Measurements from ENCODE around the gene SRRM4. TPM values are rescaled to one million over a fixed set of nuclear protein-coding genes. Genes with fewer than 3 reads are reported as not detected.

Gene SRRM4
- total RNA-seq, 4 donors from 2014 or later: not detected

DNA sequence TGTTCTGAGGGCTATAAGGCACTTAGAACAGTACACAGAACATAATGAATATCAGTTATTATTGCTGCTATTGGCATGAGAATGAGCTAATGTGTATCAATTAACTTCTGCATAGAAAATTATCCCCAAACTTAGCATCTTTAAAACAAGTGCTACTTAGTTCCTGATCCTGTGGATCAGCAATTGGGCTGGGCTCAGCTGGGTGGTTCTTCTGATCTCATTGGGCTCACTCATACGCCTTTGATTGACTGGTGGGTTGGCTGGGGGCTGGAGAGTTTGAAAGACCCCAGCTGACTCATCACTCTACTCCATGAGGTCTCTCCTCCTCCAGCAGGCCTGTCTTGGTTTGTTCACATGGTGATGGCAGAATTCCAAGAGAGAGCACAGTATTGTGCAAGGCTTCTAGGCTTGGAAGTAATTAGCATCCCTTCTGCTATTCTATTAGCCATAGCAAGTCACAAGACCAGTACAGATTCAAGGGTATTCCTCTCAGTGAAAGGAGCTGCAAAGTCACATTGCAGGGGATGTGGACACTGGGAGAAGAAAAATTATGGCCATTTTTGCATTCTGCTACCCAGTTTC, 170.2 kb downstream of the SRRM4 start:
- Histone ChIP-seq H3K36me3 (no peaks in the 10 kb centered on the region), H3K9me3 (no peaks in the 10 kb centered on the region), H3K27me3 (peaks cover 9% of the 10 kb centered on the region), H3K4me3 (no peak overlapping the region), H3K4me1 (no peaks in the 10 kb centered on the region), H3K27ac (no peak overlapping the region)
- TF ChIP-seq EP300 (IDR thresholded peaks at IDR 0.05): no peak
- no peak for DNase-seq (ENCODE audit: low spot score in 2 of 2)
- 93% methylated on average over 1 of the region's 1 CpG for WGBS

DNA sequence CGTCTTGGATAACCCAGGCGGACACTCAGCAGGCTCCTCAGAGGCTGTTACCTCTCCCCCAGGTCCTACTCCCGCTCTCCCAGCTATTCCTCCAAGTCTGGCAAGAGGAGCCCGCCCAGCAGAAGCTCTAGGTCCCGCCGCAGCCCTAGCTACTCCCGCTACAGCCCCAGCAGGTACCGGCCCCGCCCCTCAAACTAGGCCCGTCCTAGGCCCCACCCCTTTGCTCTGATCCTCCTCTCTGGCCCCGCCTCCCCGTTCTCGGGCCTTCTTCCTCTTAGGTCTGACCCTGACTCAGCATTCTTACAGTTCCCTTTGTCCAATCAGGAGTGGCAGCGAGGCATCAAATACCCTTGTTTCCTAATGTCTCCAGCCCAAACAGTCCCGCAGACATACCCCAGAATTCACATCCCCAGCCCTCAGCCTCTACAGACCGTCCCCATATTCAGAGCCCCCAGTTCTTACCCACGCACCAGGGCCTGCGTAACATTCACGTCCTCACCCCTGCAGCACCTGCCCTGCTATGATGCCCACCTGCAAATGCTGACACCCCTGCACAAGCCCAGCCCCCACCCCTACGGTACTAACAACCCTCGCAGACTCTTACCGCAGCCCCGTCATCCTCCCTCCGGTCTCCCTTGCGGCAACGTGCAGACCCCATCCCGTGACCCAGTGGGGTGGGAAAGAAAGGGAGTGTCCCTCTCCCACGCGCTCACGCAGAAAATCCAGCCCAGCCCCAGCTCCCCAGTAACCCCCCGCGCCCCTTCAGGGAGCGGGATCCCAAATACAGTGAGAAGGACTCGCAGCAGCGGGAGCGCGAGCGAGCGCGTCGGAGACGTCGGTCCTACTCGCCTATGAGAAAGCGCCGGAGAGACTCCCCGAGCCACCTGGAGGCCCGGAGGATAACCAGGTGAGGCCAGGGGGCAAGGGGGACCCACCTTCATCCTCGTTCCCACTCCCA, 172.4 kb downstream of the SRRM4 start:
- H3K27me3 ChIP-seq: peaks cover 9% of the 10 kb centered on the region
- TF ChIP-seq, protein P1, sequence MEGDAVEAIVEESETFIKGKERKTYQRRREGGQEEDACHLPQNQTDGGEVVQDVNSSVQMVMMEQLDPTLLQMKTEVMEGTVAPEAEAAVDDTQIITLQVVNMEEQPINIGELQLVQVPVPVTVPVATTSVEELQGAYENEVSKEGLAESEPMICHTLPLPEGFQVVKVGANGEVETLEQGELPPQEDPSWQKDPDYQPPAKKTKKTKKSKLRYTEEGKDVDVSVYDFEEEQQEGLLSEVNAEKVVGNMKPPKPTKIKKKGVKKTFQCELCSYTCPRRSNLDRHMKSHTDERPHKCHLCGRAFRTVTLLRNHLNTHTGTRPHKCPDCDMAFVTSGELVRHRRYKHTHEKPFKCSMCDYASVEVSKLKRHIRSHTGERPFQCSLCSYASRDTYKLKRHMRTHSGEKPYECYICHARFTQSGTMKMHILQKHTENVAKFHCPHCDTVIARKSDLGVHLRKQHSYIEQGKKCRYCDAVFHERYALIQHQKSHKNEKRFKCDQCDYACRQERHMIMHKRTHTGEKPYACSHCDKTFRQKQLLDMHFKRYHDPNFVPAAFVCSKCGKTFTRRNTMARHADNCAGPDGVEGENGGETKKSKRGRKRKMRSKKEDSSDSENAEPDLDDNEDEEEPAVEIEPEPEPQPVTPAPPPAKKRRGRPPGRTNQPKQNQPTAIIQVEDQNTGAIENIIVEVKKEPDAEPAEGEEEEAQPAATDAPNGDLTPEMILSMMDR (IDR thresholded peaks at IDR 0.05): no peak
- TF ChIP-seq POLR2A (IDR thresholded peaks at IDR 0.05): no peak
- no peak for TF ChIP-seq EP300 (IDR thresholded peaks at IDR 0.05)
- no peak for TF ChIP-seq POLR2AphosphoS5 (IDR thresholded peaks at IDR 0.05)
- DNase-seq (ENCODE audit: low spot score in 2 of 2): no peak
- H3K4me3 ChIP-seq: no peak overlapping the region
- H3K27ac ChIP-seq: no peak overlapping the region
- 59% methylated on average over 49 of the region's 49 CpGs for WGBS
- no peaks in the 10 kb centered on the region for H3K36me3 ChIP-seq
- H3K9me3 ChIP-seq: no peaks in the 10 kb centered on the region
- H3K4me1 ChIP-seq: peaks cover 4% of the 10 kb centered on the region

DNA sequence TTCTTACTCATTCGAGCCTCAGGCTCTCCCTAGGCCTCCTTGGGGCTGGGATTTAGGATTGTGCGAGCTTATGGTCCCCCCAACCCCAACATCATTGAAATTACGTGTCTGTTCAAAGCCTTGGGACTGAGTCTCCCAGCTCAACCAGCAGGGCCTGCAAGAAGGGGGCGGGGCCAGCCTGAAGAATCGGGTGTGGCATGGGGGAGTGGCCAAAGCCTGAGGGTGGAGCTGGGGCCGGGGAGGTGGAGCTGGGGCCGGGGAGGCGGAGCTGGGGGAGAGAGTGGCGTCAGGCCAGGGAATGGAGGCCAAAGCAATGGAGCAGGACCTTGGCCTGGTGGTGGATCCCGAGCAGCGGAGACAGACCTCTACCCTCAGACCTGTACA, 173.1 kb downstream of the SRRM4 start:
- H3K4me3 ChIP-seq: no peak overlapping the region
- WGBS: 77% methylated on average over 10 of the region's 11 CpGs

DNA sequence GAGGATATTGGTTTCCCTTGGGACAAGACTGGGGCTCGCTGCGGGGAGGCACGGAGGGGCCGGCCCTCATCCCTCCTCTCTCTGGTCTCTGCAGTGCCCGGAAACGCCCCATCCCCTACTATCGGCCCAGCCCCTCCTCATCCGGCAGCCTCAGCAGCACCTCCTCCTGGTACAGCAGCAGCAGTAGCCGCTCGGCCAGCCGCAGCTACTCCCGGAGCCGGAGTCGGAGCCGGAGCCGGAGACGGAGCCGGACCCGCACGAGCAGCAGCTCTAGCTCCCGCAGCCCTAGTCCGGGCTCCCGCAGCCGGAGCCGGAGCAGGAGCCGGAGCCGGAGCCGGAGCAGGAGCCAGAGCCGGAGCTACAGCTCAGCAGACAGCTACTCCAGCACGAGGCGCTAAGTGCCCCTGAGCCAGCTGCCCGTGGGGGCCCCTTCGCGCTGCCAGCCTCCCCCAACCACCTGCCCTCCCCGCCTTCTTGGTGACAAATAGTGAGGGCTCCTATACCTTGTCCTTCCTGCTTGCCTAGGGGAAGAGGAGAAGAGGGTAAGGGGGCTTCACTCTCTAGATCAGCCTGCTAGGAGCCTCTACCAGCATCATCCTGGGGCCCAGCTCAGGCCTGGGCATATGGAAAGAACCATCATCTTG, 175.2 kb downstream of the SRRM4 start:
- no peak for TF ChIP-seq POLR2AphosphoS5 (IDR thresholded peaks at IDR 0.05)
- no peak for TF ChIP-seq POLR2A (IDR thresholded peaks at IDR 0.05)
- no peak for TF ChIP-seq EP300 (IDR thresholded peaks at IDR 0.05)
- TF ChIP-seq, protein P1 (IDR thresholded peaks at IDR 0.05): no peak
- DNase-seq (ENCODE audit: low spot score in 2 of 2): no peak
- 73% methylated on average over 19 of the region's 35 CpGs for WGBS
- Histone ChIP-seq H3K36me3 (no peaks in the 10 kb centered on the region), H3K9me3 (no peaks in the 10 kb centered on the region), H3K4me3 (no peak overlapping the region), H3K4me1 (peaks cover 4% of the 10 kb centered on the region), H3K27me3 (peaks cover 9% of the 10 kb centered on the region), H3K27ac (no peak overlapping the region)

More for the DNA sequence above, 173.1 kb downstream of the SRRM4 start:
- no peak overlapping the region for H3K27ac ChIP-seq
- no peak for DNase-seq (ENCODE audit: low spot score in 2 of 2)
- peaks cover 4% of the 10 kb centered on the region for H3K4me1 ChIP-seq
- no peaks in the 10 kb centered on the region for H3K9me3 ChIP-seq
- no peak for TF ChIP-seq EP300 (IDR thresholded peaks at IDR 0.05)
- TF ChIP-seq, protein P1 (IDR thresholded peaks at IDR 0.05): no peak
- no peaks in the 10 kb centered on the region for H3K36me3 ChIP-seq
- H3K27me3 ChIP-seq: peaks cover 9% of the 10 kb centered on the region

DNA sequence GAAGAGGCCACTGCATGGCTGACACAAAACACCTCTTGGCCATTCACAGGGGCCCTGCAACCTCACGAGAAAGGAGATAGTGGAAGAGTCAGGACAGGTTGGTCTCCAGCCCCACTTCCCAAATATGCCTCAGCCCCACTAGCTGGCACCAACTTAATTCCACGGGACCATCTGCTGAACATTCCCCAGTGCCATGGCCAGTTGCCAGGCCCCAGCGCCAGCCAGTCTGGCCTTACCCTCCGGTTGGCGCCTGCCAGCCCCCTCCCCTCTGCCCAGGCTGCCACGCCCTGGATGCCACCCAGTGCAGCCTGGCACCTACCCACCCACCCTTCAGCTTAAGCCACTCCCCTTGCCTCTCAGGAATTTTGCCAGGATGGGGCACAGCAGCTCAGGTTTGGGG, 176.2 kb downstream of the SRRM4 start:
- no peak overlapping the region for H3K4me3 ChIP-seq
- H3K4me1 ChIP-seq: peaks cover 4% of the 10 kb centered on the region
- TF ChIP-seq POLR2A (IDR thresholded peaks at IDR 0.05) (no peak), EP300 (IDR thresholded peaks at IDR 0.05) (no peak), POLR2AphosphoS5 (IDR thresholded peaks at IDR 0.05) (no peak)
- TF ChIP-seq, protein P1 (IDR thresholded peaks at IDR 0.05): no peak
- peaks cover 9% of the 10 kb centered on the region for H3K27me3 ChIP-seq
- H3K9me3 ChIP-seq: no peaks in the 10 kb centered on the region
- WGBS: no CpG with 5 or more reads among the region's 6 CpGs
- DNase-seq (ENCODE audit: low spot score in 2 of 2): no peak
- H3K27ac ChIP-seq: no peak overlapping the region
- no peaks in the 10 kb centered on the region for H3K36me3 ChIP-seq
